Measurements from ENCODE around the gene LAMB4.

- TF ChIP-seq CTCF (IDR thresholded peaks at IDR 0.05; ENCODE audit: insufficient read depth, low read length) (no peak), POLR2AphosphoS5 (IDR thresholded peaks at IDR 0.05; ENCODE audit: low read depth) (no peak), GABPA (IDR thresholded peaks at IDR 0.05; ENCODE audit: low read depth) (no peak), REST (IDR thresholded peaks at IDR 0.05; ENCODE audit: insufficient replicate concordance, low read depth) (no peak)
These were observed 50.2 kb downstream of the LAMB4 start for GRCh38 chr7:108079648-108080591.
